ENCODE measurements around the gene HMGN3.

DNA sequence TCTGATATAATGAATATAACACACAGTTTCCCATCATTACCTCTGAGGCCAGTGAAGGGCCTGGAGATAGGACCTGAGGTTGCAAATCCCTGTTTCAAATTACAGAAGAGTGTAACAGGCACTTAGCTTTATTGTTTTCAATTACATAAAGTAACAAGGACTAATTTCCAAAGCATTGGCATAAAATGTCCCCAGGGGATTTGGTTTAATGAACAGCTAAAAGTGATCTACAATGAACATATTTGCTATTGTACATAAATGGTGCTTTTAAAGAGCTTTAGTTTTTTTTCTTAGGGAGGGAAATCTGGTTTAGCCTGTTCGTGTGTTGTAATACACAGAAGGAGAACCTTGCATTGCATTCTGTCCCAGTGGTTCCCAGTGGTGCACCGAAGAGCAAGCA is 54.4 kb downstream of the HMGN3 start:
- TF ChIP-seq POLR2AphosphoS5 (IDR thresholded peaks at IDR 0.05; ENCODE audit: low read depth, low read length) (no peak), SIN3A (IDR thresholded peaks at IDR 0.05; ENCODE audit: borderline replicate concordance, insufficient read depth, low read length) (no peak)
- TF ChIP-seq, protein P1, sequence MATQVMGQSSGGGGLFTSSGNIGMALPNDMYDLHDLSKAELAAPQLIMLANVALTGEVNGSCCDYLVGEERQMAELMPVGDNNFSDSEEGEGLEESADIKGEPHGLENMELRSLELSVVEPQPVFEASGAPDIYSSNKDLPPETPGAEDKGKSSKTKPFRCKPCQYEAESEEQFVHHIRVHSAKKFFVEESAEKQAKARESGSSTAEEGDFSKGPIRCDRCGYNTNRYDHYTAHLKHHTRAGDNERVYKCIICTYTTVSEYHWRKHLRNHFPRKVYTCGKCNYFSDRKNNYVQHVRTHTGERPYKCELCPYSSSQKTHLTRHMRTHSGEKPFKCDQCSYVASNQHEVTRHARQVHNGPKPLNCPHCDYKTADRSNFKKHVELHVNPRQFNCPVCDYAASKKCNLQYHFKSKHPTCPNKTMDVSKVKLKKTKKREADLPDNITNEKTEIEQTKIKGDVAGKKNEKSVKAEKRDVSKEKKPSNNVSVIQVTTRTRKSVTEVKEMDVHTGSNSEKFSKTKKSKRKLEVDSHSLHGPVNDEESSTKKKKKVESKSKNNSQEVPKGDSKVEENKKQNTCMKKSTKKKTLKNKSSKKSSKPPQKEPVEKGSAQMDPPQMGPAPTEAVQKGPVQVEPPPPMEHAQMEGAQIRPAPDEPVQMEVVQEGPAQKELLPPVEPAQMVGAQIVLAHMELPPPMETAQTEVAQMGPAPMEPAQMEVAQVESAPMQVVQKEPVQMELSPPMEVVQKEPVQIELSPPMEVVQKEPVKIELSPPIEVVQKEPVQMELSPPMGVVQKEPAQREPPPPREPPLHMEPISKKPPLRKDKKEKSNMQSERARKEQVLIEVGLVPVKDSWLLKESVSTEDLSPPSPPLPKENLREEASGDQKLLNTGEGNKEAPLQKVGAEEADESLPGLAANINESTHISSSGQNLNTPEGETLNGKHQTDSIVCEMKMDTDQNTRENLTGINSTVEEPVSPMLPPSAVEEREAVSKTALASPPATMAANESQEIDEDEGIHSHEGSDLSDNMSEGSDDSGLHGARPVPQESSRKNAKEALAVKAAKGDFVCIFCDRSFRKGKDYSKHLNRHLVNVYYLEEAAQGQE (IDR thresholded peaks at IDR 0.05; ENCODE audit: insufficient read depth in 1 of 2, low read depth in 2 of 2, low read length in 2 of 2), result no peak
